NK-92 (cell line): Measurements from ENCODE around the gene ARVCF.

Experiments
- DNase-seq: peaks from one replicate; lab custom pipeline; 2025; ENCODE audit not compliant: unreplicated experiment; lab: John Stamatoyannopoulos, UW

Gene ARVCF, protein sequence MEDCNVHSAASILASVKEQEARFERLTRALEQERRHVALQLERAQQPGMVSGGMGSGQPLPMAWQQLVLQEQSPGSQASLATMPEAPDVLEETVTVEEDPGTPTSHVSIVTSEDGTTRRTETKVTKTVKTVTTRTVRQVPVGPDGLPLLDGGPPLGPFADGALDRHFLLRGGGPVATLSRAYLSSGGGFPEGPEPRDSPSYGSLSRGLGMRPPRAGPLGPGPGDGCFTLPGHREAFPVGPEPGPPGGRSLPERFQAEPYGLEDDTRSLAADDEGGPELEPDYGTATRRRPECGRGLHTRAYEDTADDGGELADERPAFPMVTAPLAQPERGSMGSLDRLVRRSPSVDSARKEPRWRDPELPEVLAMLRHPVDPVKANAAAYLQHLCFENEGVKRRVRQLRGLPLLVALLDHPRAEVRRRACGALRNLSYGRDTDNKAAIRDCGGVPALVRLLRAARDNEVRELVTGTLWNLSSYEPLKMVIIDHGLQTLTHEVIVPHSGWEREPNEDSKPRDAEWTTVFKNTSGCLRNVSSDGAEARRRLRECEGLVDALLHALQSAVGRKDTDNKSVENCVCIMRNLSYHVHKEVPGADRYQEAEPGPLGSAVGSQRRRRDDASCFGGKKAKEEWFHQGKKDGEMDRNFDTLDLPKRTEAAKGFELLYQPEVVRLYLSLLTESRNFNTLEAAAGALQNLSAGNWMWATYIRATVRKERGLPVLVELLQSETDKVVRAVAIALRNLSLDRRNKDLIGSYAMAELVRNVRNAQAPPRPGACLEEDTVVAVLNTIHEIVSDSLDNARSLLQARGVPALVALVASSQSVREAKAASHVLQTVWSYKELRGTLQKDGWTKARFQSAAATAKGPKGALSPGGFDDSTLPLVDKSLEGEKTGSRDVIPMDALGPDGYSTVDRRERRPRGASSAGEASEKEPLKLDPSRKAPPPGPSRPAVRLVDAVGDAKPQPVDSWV

GRCh38 chr22:20016734-20017621 is at the start of gene ARVCF:
TSS of gene ARVCF (minus strand) at chr22:20016823. CDS start at chr22:19990794, 26,029 bp downstream.
- no peak for DNase-seq

DNA sequence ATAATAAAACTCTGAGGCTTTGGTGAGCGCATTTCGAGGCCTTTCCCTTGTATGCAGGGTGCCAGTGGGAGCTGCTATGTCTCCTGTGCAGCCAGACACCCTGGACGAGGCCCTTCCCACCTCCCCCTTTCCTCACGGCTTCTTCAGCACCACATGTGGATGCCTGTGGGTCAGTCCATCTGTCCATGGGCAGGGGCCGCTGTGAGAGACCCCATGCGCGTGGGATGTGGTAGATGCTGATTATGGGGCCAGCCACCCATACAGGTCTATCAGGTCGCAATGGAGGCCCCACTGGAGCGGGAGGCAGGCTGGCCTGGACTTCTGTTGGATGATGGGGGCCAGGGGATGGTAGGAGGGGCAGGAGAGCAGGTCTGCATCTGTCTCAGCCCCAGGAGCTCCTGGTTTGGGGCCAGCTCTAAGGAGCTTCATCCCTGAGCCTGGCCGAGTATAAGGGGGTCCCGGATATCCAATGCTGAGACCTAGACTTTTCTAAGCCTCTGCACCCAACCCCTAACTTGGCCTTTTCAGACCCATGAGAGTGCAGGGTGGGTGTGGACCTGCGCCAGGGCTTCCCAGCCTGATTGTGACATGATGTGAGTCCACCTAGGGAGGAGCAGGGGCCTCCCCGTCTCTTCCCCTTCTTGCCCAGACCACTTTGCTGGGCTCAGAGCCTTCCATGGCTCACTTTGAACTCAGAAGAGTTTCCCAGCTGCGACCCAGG is 49.4 kb upstream of the ARVCF start:
- no peak for DNase-seq

DNA sequence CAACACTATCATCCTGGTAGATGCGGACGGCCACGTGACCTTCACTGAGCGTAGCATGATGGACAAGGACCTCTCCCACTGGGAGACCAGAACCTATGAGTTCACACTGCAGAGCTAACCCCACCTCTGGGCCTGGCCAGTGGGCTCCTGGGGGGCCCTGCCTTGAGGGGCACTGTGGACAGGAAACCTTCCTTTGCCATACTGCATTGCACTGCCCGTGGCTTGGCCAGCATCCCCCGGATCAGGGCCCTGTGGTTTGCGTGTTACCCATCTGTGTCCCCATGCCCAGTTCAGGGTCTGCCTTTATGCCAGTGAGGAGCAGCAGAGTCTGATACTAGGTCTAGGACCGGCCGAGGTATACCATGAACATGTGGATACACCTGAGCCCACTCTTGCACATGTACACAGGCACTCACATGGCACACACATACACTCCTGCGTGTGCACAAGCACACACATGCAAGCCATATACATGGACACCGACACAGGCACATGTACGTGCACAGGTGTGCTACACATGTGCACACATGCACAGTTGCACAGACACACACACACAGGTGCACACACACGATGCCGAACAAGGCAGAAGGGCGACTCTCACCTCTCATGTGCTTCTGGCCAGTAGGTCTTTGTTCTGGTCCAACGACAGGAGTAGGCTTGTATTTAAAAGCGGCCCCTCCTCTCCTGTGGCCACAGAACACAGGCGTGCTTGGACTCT is 48.1 kb upstream of the ARVCF start:
- no peak for DNase-seq

GRCh38 chr22:20064140-20064480 is 47.5 kb upstream of the ARVCF start:
- no peak for DNase-seq

GRCh38 chr22:20063271-20064139 is 46.9 kb upstream of the ARVCF start:
- DNase-seq: no peak

DNA sequence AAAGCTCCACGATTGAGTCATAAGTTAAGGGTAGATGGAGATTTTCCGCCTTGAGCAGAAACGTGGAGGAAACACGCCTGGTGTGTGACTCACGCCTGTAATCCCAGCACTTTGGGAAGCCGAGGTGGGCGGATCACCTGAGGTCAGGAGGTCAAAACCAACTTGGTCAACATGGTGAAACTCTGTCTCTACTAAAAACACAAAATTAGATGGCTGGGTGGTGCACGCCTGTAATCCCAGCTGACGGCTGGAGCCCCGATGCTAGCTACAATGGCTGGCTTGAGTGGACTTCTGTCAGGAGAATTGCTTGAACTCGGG is 46.1 kb upstream of the ARVCF start:
- no peak for DNase-seq

DNA sequence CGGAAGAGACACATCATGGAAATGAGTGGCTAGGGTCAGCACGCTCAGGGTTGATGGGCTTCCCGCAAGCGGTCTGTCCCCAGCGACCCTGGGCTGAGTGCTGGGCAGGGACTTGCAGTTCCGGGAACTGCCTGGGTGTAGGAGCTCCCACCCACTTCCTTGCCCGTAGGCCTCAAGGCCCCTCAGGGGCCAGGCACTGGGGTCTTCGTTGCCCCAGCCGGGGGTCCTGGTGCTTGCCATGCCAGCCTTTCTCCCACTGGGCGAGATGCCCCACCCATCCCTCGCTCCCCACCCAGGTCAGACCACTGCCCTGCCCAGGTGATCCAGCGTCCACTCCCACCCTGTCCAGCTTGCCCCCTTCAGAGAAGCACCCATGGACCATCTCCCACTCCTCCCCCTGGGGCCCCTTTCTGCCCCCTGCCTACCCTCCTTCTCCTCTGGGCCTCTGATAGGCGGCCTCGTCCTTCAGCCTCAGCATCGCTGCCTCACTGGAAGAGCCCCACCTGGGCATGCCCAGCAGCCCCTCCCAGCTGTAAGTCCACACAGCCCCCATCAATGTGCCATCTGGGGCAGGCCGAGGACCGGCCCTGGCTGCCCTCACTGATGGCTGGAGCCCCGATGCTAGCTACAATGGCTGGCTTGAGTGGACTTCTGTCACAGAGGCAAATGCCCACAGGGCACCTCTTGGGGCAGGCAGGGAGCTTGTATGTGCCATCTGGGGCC is 45.6 kb upstream of the ARVCF start:
- no peak for DNase-seq

DNA sequence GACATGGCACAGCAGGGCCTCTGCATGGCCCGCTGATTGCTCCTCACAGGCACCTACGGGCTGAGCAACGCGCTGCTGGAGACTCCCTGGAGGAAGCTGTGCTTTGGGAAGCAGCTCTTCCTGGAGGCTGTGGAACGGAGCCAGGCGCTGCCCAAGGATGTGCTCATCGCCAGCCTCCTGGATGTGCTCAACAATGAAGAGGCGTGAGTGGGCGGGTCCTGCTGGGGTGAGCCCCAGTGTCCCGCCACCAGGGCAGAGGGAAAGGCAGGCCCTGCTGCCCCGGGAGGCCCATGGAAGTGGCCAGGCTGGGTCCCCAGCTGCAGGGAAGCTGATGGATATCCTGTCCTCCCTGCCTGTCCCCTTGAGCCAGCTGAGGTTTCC is 44.8 kb upstream of the ARVCF start:
- no peak for DNase-seq

GRCh38 chr22:20060700-20061480 is 44.3 kb upstream of the ARVCF start:
- DNase-seq: no peak

- DNase-seq: no peak
Observed at GRCh38 chr22:20058989-20059770, 42.6 kb upstream of the ARVCF start.

DNA sequence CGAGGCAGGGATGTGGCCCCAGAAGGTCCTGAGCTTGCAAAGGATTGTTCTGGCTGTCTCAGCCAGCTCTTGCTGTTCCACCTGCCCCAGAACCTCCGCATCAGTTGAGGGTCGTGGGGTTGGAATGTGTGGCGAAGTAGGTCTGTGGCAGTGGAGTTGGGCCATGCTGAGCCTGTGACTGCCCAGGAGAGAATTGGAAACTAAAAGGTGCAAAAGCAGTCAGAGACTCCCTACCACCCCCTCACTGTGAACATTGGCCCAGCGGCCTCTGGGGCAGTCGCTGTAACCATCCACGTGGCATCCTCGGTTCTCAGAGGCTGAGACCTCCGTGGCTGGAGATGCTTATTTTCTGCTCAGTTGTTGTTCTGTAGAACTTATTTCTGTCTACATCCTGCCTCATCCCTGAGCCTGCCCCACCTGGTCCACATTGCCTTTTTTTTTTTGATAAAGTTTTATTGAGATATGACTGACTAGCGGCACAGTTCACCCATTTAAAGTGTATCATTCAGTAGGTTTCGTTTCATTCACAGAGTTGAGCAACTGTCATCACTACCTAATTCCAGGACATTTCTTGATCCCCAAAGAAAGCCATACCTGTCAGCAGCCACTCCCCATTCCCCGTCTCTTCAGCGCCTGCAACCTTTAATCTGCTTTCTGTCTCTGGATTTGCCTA is 41.1 kb upstream of the ARVCF start:
- no peak for DNase-seq

GRCh38 chr22:20056696-20057386 is 40.2 kb upstream of the ARVCF start:
- no peak for DNase-seq

DNA sequence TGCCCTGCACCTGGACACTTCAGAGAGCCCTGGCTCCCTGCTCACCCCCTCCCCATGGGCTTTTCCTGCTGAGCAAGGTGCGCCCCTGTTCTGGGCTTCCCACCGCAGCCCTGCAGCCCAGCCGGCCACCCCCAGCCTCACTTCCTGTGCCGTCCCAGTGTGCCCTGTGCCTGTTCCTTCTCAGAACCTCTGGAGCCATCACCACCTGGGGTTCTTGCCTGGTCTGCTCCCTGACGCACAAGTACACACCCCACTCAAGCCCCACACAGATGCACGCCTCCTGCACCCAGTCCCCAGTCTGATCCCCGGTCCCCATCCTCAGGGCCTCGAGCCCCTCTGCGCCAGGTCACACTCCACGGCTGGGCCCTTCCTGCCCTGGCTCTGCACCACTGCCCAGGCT is 39.5 kb upstream of the ARVCF start:
- no peak for DNase-seq

GRCh38 chr22:20055654-20056053 is 39.0 kb upstream of the ARVCF start:
- no peak for DNase-seq

DNA sequence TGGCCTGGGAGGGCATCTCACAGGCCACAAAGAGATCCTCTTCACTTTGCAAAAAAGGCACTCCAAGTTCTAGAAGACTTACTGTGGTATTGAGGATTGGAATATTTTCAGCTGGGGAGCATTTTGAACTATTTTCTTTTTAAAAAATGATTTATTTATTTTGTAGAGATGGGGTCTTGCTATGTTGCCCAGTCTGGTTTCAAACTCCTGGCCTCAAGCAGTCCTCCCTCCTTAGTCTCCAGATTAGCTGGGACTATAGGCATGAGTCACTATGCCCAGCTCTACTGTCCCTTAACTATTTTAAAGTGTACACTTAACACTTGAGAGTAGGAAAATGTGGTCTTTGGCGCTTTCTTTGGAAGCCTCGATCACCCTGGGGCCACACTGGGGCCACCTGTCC is 38.5 kb upstream of the ARVCF start:
- no peak for DNase-seq

- no peak for DNase-seq
Observed at GRCh38 chr22:20054485-20054884, 37.9 kb upstream of the ARVCF start.
